HL-60 (cell line): ENCODE measurements around the gene SHLD2.
"Not testable (repeated sequence)": the region's sequence is repeated elsewhere in the genome, so short reads cannot be mapped to it uniquely, and the experiment has no call there.

Experiments used
- CTCF ChIP-seq: IDR thresholded peaks from one replicate; pipeline ENCODE4 v1.5.1; 2011; ENCODE audit warnings: low read length, control low read depth, inconsistent platforms; ENCODE audit not compliant: insufficient read depth
- POLR2AphosphoS5 ChIP-seq: IDR thresholded peaks from 2 replicates; pipeline ENCODE4 v1.6.1; 2012; ENCODE audit warnings: low read depth
- REST ChIP-seq: IDR thresholded peaks from 2 replicates; pipeline ENCODE4 v1.6.1; 2012; ENCODE audit warnings: low read depth; ENCODE audit not compliant: insufficient replicate concordance
- SPI1 ChIP-seq: IDR thresholded peaks from 2 replicates; pipeline ENCODE4 v1.6.1; 2012; ENCODE audit warnings: low read depth, mild to moderate bottlenecking, borderline replicate concordance

GRCh38 chr10:87213806-87214205 lies 118.8 kb downstream of the SHLD2 start:
- TF ChIP-seq CTCF, POLR2AphosphoS5, SPI1, REST: not testable (repeated sequence)
